HL-60 (cell line): ENCODE results near the gene CRYBA2.

Source experiments
- DNase-seq, 2 experiments: peaks; one replicate each; pipeline ENCODE4 v3.0.0-alpha.2; 2010 to 2020; ENCODE audit warnings: low read depth in 1 of 2, low spot score in 1 of 2
- H3K27ac ChIP-seq: fragments of 250-450 bp; sonication (Bioruptor Pico); replicated peaks from 2 replicates; pipeline ENCODE4 v1.5.1; 2020; ENCODE audit warnings: mild to moderate bottlenecking, moderate library complexity
- H3K27me3 ChIP-seq: fragments of 250-450 bp; sonication (Bioruptor Pico); 2 replicates; pipeline ENCODE4 v1.5.1; 2021; ENCODE audit warnings: mild to moderate bottlenecking, moderate library complexity; ENCODE audit not compliant: insufficient read depth, poor library complexity, severe bottlenecking
- H3K4me3 ChIP-seq: replicated peaks from 2 replicates; pipeline ENCODE4 v1.5.1; 2011; ENCODE audit warnings: mild to moderate bottlenecking, control low read depth, low read length; ENCODE audit not compliant: insufficient read depth
- GABPA ChIP-seq: IDR thresholded peaks from 2 replicates; pipeline ENCODE4 v1.6.1; 2012; ENCODE audit warnings: low read depth
- POLR2AphosphoS5 ChIP-seq: IDR thresholded peaks from 2 replicates; pipeline ENCODE4 v1.6.1; 2012; ENCODE audit warnings: low read depth
- SPI1 ChIP-seq: IDR thresholded peaks from 2 replicates; pipeline ENCODE4 v1.6.1; 2012; ENCODE audit warnings: low read depth, mild to moderate bottlenecking, borderline replicate concordance
- TF ChIP-seq, protein P1 (sequence below): IDR thresholded peaks from one replicate; pipeline ENCODE4 v1.5.1; 2011; ENCODE audit warnings: low read length, control low read depth, inconsistent platforms; ENCODE audit not compliant: insufficient read depth
- TF ChIP-seq, protein P2 (sequence below): IDR thresholded peaks from 2 replicates; pipeline ENCODE4 v1.6.1; 2012; ENCODE audit warnings: low read depth; ENCODE audit not compliant: insufficient replicate concordance

Gene CRYBA2

DNA sequence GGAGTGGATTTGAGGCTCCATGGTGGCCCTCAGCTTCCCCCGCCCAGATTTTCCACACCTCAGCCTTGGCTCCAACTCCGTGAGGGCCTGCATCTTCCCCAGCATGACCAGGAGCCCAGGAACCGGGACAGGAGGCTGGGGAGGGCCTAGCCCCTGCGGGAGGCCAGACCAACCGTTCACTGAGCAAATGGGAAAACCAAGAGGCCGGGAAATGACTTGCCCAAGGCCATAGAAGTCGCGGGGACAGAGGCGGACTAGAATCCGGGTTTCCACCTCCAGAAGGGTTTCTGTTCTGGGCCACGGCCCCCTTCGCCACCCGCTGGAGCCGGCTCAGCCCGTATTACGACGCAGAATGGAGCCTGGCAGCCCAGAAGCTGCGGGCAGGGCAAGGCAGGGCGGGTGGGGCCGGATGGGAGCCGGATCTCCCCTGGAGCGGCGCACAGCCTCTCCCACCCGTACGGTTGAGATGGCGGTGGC lies 7.9 kb upstream of the CRYBA2 start:
- no peak for DNase-seq
- Histone ChIP-seq H3K27ac (no peak overlapping the region), H3K27me3 (peaks cover 64% of the 10 kb centered on the region), H3K4me3 (no peak overlapping the region)
- TF ChIP-seq POLR2AphosphoS5 = no peak
- no peak for TF ChIP-seq SPI1
- no peak for TF ChIP-seq GABPA
- TF ChIP-seq, protein P1, sequence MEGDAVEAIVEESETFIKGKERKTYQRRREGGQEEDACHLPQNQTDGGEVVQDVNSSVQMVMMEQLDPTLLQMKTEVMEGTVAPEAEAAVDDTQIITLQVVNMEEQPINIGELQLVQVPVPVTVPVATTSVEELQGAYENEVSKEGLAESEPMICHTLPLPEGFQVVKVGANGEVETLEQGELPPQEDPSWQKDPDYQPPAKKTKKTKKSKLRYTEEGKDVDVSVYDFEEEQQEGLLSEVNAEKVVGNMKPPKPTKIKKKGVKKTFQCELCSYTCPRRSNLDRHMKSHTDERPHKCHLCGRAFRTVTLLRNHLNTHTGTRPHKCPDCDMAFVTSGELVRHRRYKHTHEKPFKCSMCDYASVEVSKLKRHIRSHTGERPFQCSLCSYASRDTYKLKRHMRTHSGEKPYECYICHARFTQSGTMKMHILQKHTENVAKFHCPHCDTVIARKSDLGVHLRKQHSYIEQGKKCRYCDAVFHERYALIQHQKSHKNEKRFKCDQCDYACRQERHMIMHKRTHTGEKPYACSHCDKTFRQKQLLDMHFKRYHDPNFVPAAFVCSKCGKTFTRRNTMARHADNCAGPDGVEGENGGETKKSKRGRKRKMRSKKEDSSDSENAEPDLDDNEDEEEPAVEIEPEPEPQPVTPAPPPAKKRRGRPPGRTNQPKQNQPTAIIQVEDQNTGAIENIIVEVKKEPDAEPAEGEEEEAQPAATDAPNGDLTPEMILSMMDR = no peak
- TF ChIP-seq, protein P2, sequence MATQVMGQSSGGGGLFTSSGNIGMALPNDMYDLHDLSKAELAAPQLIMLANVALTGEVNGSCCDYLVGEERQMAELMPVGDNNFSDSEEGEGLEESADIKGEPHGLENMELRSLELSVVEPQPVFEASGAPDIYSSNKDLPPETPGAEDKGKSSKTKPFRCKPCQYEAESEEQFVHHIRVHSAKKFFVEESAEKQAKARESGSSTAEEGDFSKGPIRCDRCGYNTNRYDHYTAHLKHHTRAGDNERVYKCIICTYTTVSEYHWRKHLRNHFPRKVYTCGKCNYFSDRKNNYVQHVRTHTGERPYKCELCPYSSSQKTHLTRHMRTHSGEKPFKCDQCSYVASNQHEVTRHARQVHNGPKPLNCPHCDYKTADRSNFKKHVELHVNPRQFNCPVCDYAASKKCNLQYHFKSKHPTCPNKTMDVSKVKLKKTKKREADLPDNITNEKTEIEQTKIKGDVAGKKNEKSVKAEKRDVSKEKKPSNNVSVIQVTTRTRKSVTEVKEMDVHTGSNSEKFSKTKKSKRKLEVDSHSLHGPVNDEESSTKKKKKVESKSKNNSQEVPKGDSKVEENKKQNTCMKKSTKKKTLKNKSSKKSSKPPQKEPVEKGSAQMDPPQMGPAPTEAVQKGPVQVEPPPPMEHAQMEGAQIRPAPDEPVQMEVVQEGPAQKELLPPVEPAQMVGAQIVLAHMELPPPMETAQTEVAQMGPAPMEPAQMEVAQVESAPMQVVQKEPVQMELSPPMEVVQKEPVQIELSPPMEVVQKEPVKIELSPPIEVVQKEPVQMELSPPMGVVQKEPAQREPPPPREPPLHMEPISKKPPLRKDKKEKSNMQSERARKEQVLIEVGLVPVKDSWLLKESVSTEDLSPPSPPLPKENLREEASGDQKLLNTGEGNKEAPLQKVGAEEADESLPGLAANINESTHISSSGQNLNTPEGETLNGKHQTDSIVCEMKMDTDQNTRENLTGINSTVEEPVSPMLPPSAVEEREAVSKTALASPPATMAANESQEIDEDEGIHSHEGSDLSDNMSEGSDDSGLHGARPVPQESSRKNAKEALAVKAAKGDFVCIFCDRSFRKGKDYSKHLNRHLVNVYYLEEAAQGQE = no peak

DNA sequence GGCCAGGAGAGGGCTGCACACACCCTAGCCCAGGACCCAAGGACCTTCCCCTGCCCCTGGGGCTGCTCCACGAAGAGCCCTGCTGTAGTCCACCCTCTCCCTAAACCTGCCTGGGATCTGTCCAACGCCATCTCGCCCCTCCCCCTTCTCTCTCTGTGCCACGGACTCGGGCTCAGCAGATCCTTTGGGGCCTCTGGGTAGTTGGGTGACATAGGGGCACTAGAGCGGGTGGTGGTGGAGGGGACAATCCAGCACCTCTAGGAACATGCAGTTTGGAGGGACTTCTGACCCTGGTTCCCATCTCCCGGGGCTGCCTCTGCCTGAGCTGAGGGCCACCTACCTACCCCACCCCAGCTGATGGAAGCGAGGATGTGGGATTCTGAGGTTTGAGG lies 7.3 kb upstream of the CRYBA2 start:
- no peak for DNase-seq
- no peak overlapping the region for H3K27ac ChIP-seq
- H3K4me3 ChIP-seq = no peak overlapping the region
- TF ChIP-seq, protein P1 = no peak
- TF ChIP-seq, protein P2 = no peak
- TF ChIP-seq SPI1 (no peak), GABPA (no peak), POLR2AphosphoS5 (no peak)
- peaks cover 68% of the 10 kb centered on the region for H3K27me3 ChIP-seq

DNA sequence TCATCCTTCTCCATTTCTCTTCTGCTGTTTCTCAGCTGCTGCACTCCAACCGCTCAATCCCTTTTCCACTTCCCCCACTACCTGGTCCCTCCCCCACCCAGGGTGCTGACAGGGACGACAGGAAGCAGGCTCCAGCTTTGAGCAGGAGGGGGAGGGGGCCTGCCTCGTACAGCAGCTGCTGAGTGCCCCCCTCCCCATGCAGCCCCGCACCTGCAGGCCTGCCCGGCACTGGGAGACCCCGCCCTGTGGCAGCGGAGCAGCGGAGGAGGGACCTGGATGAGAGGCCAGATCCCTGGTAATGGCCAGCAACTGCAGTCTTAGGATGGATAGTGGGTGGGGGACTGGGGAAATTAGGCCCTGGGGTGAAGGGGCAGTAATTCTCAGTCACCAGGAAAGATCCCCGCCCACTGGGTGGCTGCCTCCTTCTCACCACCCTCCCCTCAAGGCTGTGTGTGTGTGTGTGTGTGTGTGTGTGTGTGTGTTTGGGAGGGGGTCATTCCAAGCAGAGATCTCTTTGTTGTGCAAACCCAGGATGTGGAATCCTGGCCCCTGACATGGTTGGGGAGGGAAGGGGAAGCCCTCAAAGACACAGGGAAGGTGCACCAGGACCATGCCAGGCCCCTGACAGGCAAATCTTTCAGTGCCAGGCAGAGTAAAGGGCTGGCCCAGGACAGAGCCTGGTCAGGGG lies 6.8 kb upstream of the CRYBA2 start:
- Histone ChIP-seq H3K4me3 (no peak overlapping the region), H3K27ac (no peak overlapping the region), H3K27me3 (peaks cover 74% of the 10 kb centered on the region)
- DNase-seq = no peak
- TF ChIP-seq GABPA (no peak), SPI1 (no peak), POLR2AphosphoS5 (no peak)
- TF ChIP-seq, protein P1 = no peak
- TF ChIP-seq, protein P2 = no peak
